Stimulated activated naive CD4-positive, alpha-beta T cell treated with Interleukin-2 at 50 U/mL for 16 hours (primary cell): ENCODE data around the gene DZANK1.
"Not testable (repeated sequence)": the region's sequence is repeated elsewhere in the genome, so short reads cannot be mapped to it uniquely, and the experiment has no call there.

Experiments
- DNase-seq: peaks from one replicate; lab custom pipeline; 2025; lab: John Stamatoyannopoulos, UW

DZANK1 gene

GRCh38 chr20:18377896-18378481 lies 88.8 kb downstream of the DZANK1 start:
- no peak for DNase-seq

GRCh38 chr20:18375551-18375950 lies 91.3 kb downstream of the DZANK1 start:
- not testable (repeated sequence) for DNase-seq

DNA sequence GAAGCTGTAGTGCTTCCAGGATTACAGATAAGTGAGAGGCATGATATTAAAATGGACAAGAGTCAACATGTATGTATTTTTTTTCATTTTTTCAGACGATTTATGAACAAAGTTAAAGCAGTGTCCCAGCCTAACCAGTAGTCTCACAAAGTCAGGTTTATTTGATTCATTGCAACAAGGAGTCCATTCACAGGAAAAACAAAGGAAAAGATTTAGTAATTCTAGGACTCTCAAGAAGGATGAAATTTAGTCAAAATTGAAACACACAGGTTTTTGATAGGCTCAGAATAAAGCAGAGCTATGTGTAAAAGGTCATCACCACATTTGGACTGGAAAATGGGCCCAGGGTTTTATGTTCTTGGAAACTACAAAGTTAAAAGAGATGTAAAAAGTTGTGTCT lies 94.5 kb downstream of the DZANK1 start:
- no peak for DNase-seq

DNA sequence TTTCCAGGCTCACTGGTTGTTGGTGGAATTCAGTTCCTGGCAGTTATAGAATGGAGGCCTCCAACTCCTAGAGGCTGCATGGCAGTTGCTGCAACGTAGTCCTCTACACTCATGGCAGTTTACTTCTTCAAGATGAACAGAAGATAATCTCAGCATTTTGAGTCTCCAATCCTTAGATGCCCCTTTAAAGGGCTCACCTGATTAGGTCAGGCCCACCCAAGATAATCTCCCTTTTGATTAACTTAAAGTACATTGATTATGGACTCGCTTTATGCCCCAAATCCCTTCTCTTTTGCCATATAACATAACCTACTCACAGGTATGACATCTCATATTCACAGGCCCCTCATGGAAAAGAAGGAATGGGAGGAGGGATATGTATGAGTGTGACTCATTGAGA lies 102.1 kb downstream of the DZANK1 start:
- DNase-seq: no peak

DNA sequence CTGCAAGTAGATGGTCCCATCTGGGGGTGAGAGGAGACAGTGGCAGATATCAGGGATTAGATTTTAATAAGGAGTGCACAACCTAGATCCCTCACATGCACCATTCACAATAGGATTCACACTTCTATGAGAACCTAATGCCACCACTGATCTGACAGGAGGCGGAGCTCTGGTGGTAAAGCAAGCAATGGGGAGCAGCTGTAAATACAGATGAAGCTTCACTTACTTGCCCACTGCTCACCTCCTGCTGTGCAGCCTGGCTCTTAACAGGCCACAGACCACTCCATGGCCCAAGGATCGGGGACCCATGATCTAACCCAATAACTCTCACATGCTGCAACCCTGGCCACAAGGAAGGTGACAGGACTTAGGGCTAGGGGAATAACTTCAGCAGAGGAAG lies 103.1 kb downstream of the DZANK1 start:
- no peak for DNase-seq

DNA sequence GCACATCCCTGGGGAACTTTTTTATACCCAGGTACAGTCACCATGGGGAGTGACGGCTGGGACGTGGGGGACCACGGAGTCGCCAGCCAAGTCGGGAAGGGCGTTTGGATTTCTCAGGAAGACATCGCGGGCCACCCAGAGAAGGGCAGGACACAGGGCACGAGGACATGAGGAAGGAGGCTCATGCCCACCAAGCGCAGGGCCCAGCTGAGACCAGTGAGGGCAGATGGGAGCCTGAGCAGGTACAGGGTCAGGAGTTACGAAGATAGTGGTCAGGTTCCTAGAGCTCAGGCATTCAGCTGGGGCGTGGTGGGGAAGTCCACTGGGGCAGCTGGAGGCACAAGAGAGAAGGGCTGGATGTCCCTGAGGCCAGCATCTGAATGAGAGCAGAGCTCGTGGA lies 103.9 kb downstream of the DZANK1 start:
- no peak for DNase-seq

GRCh38 chr20:18361678-18362077 lies 105.2 kb downstream of the DZANK1 start:
- DNase-seq: no peak

- no peak for DNase-seq
Measured at GRCh38 chr20:18360635-18361034, 106.2 kb downstream of the DZANK1 start.

DNA sequence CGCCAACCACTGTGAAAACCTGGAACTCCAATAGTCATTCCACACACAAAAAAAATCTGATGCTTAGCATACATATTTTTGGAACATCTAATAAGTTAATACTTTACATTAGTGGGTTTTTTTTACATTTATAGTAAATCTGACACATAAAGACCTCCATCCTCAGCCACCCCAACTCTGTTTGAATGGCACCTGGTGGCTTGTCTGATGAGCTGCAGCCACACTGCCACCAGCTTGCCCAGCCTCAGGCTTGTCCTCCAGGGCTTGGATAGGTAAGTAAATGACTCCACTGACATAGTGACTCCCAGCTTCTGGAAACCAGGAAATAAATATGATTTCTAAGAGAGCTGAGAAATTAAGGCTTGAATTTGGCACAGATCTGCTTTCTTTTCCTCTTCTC lies 107.0 kb downstream of the DZANK1 start:
- DNase-seq: no peak

- DNase-seq: not testable (repeated sequence)
Measured at GRCh38 chr20:18349749-18350148, 117.1 kb downstream of the DZANK1 start.
